Fibroblast of the conjunctiva (primary cell): ENCODE measurements around the gene ARHGEF11.
A peak's percentile ranks its signal among the peaks of the same experiment; 100 is the strongest.
"Not testable (repeated sequence)": the region's sequence is repeated elsewhere in the genome, so short reads cannot be mapped to it uniquely, and the experiment has no call there.

Experiments
- DNase-seq: peaks from one replicate; pipeline ENCODE4 v3.0.0-alpha.2; 2010; ENCODE audit warnings: low read depth

Gene ARHGEF11

DNA sequence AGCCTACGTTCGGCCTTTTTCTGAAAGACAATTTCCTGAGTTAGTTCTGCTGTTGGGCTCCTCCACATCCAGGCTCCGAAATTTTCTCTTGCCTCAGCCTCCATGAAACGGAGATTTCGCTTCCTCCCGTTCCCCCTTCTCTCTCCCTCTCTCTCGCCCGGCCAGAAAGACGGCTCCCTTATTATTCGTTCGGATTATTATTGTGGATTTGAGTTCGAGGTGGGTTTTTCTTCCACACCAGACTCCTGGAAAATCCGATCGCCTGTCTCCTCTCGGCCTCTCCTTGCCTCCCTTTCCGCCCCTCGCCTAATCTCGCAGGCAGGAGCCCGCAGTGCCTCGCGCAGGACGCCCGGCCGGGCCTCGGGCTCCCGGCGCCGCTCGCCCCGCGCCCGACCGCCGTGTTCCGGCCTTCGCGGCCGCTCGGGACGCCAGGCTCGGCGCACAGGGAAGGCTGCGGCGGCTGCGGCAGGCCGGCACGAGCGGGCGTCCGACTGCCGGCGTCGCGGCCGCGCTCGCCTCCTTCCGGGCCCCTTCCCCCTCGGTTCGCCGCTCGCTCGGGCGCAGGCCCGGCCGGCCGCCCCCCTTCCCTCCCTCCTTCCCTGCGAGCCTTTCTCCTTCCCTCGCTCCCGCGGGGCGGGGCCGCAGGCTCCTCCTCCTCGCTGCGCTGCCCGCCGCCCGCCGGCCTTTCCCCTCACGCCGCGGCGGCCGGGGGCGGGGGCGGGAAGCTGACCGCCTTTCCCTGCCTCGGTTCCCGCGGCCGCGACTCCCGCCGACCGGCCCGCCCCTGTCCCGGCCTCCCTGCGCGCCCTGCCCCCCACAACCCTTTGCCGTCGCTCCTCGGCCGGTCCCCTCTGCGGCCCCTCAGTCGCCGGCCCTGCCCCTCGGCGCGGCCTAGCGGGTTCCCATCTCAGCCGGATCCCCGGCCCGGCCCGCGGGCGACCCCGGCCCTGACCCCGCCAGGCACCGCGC lies at the start of gene ARHGEF11:
TSS of gene ARHGEF11 (minus strand) at position 493 of the 969 bp plus-strand sequence. CDS start 1,412 bp downstream, outside the sequence.
- peak; percentile 75 for DNase-seq

GRCh38 chr1:157095091-157095490 lies 49.5 kb upstream of the ARHGEF11 start:
- no peak for DNase-seq

- DNase-seq: peak; percentile 43
These were observed 47.3 kb upstream of the ARHGEF11 start for GRCh38 chr1:157092831-157093230.

DNA sequence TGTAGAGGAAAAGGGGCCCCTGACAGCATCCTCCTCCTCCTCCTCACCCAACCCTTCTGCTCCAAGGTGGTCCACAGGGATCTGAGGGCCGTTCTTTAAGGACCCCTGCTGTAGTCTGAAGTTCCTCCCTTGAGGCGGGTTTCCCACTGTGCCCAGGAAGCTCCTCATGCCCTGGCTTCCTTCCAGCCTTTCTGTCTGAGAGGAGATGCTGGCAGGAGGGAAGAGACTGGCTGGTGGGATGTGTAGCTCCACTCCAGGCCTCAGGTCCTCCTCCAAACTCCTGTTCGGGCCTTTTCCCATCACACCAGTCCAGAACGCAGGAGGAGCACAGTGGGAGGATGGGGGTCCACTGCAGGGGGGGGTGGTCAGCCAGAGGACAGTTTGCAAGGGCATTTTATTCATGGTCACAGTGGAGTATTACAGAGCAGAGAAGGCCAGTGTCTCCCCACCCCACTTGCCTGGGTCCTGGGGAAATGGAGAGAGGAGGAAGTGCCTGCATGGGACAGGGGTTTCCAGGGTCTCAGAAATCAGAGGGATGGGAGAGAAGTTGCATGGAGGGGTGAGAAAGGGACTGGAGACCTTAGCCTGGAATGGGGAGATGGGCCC lies 46.2 kb upstream of the ARHGEF11 start:
- no peak for DNase-seq

- no peak for DNase-seq
These were observed 45.6 kb upstream of the ARHGEF11 start for GRCh38 chr1:157091186-157091585.

DNA sequence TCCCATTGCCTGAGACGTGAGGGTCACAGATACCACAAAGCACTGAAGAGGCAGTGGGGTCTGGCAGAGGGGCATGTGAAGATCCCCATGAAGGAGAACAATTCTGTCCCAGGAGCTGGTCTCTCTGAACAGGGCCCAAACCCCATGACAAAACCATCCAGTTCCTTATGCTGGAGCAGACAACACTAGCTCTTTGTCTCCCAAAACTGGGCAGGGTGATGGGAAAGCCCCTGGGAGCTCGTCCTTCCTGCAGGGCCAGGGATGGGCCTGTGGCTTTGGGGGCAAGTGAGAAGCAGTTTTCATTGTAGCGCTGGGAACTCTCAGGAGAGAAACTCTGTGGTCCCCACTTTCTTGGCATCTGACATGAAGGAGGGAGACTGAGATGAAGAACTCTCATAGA lies 45.2 kb upstream of the ARHGEF11 start:
- no peak for DNase-seq

DNA sequence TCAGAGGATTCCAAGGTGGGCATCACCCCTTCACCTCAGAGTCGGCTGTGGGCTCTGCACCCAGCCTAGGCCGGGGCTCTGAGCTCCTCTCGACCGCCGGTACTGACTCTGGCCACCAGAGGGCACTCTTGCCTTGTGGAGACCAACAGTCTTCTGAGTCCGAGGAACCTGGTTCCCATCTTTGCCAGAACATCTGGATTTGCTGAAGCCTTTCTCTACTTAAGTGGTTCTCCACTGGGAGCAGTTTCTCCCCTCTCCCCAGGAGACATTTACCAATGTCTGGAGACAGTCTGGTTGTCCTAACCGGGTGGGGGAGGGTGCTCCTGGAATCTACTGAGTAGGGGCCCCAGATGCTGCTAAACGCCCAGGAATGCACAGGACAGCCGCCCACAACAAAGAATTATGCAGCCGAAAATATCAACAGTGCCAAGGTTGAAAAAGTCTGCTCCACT lies 44.7 kb upstream of the ARHGEF11 start:
- peak; percentile 90 for DNase-seq

DNA sequence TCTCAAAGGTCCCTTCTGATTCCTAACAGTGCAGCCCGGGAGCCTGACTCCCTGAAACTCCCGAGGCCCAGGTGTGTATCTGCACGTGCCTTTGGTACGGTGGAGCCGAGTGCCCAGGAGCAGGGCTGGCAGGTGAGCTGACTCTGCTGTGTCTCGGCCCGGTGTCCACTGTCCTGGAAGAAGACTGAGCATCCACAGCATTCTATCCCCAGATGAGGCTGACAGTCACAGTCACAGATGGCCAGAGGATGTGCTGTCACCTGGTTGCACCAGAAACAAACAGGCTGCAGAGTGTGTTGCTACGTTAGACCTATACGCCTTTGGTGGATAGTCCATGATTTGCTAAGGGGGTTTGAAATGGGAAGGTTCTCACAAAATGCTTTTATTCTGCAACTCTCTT lies 44.2 kb upstream of the ARHGEF11 start:
- no peak for DNase-seq

- no peak for DNase-seq
These were observed 43.1 kb upstream of the ARHGEF11 start for GRCh38 chr1:157088607-157089006.

GRCh38 chr1:157087030-157087429 lies 41.5 kb upstream of the ARHGEF11 start:
- DNase-seq: no peak

DNA sequence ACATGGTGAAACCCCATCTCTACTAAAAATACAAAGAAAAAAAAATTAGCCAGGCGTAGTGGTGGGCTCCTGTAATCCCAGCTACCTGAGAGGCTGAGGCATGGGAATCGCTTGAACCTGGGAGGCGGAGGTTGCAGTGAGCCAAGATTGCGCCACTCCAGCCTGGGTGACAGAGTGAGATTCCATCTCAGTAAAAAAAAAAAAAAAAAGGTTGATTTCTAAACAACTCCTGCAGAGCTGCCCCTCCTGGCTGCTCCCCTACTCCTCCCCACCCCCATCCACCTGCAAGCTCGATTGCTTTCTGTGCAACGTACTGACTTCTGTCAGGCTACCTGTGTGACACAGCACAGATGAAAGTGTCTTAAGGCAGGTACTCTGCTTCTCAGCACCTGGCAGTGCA lies 40.8 kb upstream of the ARHGEF11 start:
- no peak for DNase-seq

GRCh38 chr1:157085421-157085820 lies 39.9 kb upstream of the ARHGEF11 start:
- no peak for DNase-seq

- DNase-seq: no peak
These were observed 39.2 kb upstream of the ARHGEF11 start for GRCh38 chr1:157084720-157085119.

DNA sequence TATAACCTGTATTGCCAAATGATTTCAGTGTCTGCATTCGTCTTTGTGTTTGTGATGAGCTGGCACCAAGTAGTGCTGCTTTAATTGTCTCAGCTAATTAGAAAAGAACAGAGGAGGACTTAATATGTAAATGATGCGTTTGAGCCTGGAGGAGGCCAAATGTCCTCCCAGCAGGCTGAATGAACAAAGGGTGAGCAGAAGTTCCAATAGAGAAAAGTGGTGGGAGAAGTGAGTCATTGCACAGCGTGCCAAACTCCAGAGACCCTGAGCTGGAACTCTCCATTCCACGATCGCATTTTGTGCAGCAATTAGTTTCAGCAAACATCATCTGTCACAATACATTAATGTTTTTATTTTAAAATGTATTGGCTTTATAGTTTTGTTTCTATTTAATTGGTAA lies 36.2 kb upstream of the ARHGEF11 start:
- DNase-seq: no peak

- DNase-seq: no peak
These were observed 35.2 kb upstream of the ARHGEF11 start for GRCh38 chr1:157080714-157081113.

DNA sequence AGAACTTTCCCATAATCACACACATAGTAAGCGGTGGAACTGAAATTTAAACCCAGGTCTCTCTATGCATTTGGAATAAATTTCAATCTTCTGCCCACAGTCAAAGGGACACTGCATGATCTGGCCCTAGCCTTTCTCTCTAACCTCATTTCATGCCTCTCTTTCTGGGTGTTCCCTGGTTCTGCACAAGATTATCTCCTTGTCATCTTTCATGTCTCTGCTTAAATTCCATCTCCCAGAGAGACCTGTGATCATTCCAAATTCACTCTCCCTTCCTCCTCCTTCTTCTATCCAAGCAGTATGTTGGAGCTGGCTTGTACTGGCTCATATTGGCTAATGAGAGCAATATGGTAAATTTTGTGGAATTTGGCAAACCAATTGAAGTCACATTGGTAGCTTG lies 31.9 kb upstream of the ARHGEF11 start:
- DNase-seq: no peak

DNA sequence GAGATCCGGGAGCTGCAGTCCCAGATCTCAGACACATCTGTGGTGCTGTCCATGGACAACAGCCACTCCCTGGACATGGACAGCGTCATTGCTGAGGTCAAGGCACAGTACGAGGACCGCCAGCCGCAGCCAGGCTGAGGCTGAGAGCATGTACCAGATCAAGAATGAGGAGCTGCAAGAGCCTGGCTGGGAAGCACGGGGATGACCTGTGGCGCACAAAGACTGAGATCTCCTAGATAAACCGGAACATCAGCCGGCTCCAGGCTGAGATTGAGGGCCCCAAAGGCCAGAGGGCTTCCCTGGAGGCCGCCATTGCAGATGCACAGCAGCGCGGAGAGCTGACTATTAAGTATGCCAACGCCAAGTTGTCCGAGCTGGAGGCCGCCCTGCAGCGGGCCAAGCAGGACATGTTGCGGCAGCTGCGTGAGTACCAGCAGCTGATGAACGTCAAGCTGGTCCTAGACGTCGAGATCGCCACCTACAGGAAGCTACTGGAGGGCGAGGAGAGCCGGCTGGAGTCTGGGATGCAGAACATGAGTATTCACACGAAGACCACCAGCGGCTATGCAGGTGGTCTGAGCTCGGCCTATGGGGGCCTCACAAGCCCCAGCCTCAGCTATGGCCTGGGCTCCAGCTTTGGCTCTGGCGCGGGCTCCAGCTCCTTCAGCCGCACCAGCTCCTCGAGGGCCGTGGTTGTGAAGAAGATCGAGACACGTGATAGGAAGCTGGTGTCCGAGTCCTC lies 28.6 kb upstream of the ARHGEF11 start:
- peak; percentile 17 for DNase-seq

GRCh38 chr1:157069601-157070000 lies 24.1 kb upstream of the ARHGEF11 start:
- no peak for DNase-seq

- DNase-seq: not testable (repeated sequence)
These were observed 13.7 kb upstream of the ARHGEF11 start for GRCh38 chr1:157059241-157059640.

DNA sequence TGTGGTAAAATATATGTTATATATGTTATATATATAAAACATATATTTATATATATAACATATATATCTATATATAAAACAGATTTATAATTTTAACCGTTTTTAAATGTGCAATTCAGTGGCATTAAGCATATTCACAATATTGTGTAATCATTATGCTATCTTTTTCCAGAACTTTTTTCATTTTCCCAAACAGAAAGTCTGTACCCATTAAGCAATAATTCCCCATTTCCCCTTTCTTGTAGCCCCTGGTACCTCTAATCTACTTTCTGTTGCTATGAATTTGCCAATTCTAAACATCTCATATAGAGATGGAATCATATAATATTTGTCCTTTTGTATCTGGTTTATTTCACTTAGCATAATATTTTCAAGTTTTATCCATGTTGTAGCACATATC lies 10.7 kb upstream of the ARHGEF11 start:
- no peak for DNase-seq

- DNase-seq: not testable (repeated sequence)
These were observed 10.2 kb upstream of the ARHGEF11 start for GRCh38 chr1:157055729-157056128.

DNA sequence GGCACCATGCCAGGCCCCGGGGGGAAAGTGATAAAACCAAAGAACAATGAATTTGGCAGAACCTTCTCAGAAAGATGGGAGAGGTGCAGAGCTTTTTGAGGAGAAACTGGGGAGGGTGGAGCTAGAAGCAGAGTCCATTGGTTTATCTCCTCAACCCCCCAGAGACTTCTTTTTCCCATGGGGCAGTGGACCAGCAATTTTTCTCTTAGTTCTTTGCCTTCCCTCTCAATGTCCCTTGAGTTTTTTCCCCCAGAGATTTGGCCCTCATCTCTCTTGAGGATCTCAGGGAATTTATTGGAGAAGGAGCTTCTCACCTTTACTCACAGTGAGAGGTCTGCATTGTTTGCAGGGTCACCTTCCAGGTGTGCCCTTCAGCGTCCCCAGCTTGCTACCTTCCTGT lies 5.3 kb upstream of the ARHGEF11 start:
- no peak for DNase-seq

- DNase-seq: no peak
These were observed 1.5 kb upstream of the ARHGEF11 start for GRCh38 chr1:157047062-157047410.
